Osteoblast (primary cell): ENCODE measurements around the gene ZNF143. TPM values are rescaled to one million over a fixed set of nuclear protein-coding genes. Genes with fewer than 3 reads are reported as not detected.

Experiments
- DNase-seq: peaks from one replicate; pipeline ENCODE4 v3.0.0; 2011; ENCODE audit warnings: low spot score, mixed read lengths; ENCODE audit not compliant: insufficient read length; ENCODE audit errors: missing footprints
- H2AFZ ChIP-seq: 2 replicates; pipeline ENCODE4 v1.6.0; 2011; ENCODE audit warnings: mild to moderate bottlenecking, low read length
- H3K27ac ChIP-seq: 2 replicates; pipeline ENCODE4 v1.5.1; 2011; ENCODE audit warnings: mild to moderate bottlenecking, low read depth, low read length, moderate library complexity
- H3K27me3 ChIP-seq: 2 replicates; pipeline ENCODE4 v1.6.0; 2012; ENCODE audit warnings: mild to moderate bottlenecking, control low read depth, inconsistent platforms, low read length, moderate library complexity; ENCODE audit not compliant: insufficient read depth
- H3K36me3 ChIP-seq: 2 replicates; pipeline ENCODE4 v1.5.1; 2011; ENCODE audit warnings: mild to moderate bottlenecking, low read length, control low read depth, moderate library complexity; ENCODE audit not compliant: insufficient read depth
- H3K4me1 ChIP-seq: 2 replicates; pipeline ENCODE4 v1.5.1; 2011; ENCODE audit warnings: mild to moderate bottlenecking, low read length, control low read depth, moderate library complexity; ENCODE audit not compliant: insufficient read depth
- H3K4me2 ChIP-seq: 2 replicates; pipeline ENCODE4 v1.6.0; 2011; ENCODE audit warnings: mild to moderate bottlenecking, low read length; ENCODE audit not compliant: insufficient read depth
- H3K4me3 ChIP-seq: fragments of 200-600 bp; sonication (generic); 3 replicates; pipeline ENCODE4 v1.5.1; 2012; ENCODE audit warnings: mild to moderate bottlenecking, low read length, inconsistent platforms; ENCODE audit not compliant: insufficient read depth
- H3K79me2 ChIP-seq: 2 replicates; pipeline ENCODE4 v1.6.0; 2012; ENCODE audit warnings: mild to moderate bottlenecking, low read length, control low read depth, inconsistent platforms; ENCODE audit not compliant: insufficient read depth
- H3K9me3 ChIP-seq: 2 replicates; pipeline ENCODE4 v1.5.1; 2011; ENCODE audit warnings: low read depth, low read length, control low read depth
- H4K20me1 ChIP-seq: 2 replicates; pipeline ENCODE4 v1.6.0; 2012; ENCODE audit warnings: mild to moderate bottlenecking, low read length, control low read depth; ENCODE audit not compliant: insufficient read depth
- total RNA-seq: library from RNA; depleted of rRNA; stranded (reverse); fragments of >200 nt; gene quantifications from 2 replicates; pipeline ENCODE4 v1.2.3, GENCODE V29; 2012
- TF ChIP-seq, protein P1 (sequence below): IDR thresholded peaks from 2 replicates; pipeline ENCODE4 v1.5.1; 2011; ENCODE audit warnings: mild to moderate bottlenecking, low read depth, low read length, moderate library complexity; ENCODE audit errors: extremely low read depth

ZNF143 gene
- total RNA-seq, 1 donor = 26.4 TPM

DNA sequence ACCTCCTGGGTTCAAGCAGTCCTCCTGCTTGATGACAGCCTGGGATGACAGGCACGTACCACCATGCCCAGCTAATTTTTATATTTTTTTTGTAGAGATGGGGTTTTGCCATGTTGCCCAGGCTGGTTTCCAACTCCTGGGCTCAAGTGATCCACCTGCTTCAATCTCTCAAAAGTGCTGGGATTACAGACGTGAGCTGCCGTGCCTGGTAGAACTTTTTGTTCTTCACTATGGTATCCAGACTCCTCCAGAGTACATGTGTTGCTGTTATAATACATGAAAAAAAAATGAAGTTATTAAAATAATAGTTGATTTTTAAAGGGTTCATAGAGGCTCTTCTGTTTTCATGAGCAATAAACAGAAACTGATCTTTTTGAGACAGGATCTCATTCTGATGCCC lies 29.6 kb downstream of the ZNF143 start:
- Histone ChIP-seq H3K4me1 (peaks cover 25% of the 10 kb centered on the region), H3K4me2 (no peak overlapping the region), H3K27me3 (no peaks in the 10 kb centered on the region), H4K20me1 (no peaks in the 10 kb centered on the region), H3K9me3 (no peaks in the 10 kb centered on the region), H3K36me3 (peaks cover 30% of the 10 kb centered on the region), H3K4me3 (no peak overlapping the region), H2AFZ (no peak overlapping the region), H3K27ac (peak overlapping the region; percentile 74), H3K79me2 (no peaks in the 10 kb centered on the region)
- TF ChIP-seq, protein P1, sequence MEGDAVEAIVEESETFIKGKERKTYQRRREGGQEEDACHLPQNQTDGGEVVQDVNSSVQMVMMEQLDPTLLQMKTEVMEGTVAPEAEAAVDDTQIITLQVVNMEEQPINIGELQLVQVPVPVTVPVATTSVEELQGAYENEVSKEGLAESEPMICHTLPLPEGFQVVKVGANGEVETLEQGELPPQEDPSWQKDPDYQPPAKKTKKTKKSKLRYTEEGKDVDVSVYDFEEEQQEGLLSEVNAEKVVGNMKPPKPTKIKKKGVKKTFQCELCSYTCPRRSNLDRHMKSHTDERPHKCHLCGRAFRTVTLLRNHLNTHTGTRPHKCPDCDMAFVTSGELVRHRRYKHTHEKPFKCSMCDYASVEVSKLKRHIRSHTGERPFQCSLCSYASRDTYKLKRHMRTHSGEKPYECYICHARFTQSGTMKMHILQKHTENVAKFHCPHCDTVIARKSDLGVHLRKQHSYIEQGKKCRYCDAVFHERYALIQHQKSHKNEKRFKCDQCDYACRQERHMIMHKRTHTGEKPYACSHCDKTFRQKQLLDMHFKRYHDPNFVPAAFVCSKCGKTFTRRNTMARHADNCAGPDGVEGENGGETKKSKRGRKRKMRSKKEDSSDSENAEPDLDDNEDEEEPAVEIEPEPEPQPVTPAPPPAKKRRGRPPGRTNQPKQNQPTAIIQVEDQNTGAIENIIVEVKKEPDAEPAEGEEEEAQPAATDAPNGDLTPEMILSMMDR = no peak
- DNase-seq = no peak

DNA sequence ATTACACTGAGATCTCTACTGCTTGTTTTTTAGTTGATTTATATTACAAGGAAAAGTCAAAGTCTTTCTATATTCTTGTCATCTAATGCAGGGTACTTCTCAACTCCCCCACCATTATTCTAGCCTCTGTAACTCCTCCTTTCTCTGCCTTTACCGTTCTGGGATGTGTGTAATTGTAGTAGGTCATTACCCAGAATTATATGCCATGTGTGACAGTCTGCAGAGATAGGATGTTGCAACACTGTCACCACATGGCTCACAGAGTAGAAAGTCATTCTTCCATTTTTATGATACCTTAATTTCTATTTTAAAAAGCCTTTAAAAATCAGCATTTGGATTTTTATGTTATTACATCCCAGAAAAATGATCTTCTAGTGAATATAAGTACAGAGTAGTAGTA lies 32.7 kb downstream of the ZNF143 start:
- TF ChIP-seq, protein P1 = no peak
- H2AFZ ChIP-seq = no peak overlapping the region
- no peak overlapping the region for H3K27ac ChIP-seq
- peaks cover 15% of the 10 kb centered on the region for H3K4me1 ChIP-seq
- peaks cover 44% of the 10 kb centered on the region for H3K36me3 ChIP-seq
- no peak for DNase-seq
- no peaks in the 10 kb centered on the region for H4K20me1 ChIP-seq
- no peaks in the 10 kb centered on the region for H3K27me3 ChIP-seq
- no peak overlapping the region for H3K4me3 ChIP-seq
- H3K79me2 ChIP-seq = no peaks in the 10 kb centered on the region
- no peaks in the 10 kb centered on the region for H3K9me3 ChIP-seq
- H3K4me2 ChIP-seq = no peak overlapping the region

DNA sequence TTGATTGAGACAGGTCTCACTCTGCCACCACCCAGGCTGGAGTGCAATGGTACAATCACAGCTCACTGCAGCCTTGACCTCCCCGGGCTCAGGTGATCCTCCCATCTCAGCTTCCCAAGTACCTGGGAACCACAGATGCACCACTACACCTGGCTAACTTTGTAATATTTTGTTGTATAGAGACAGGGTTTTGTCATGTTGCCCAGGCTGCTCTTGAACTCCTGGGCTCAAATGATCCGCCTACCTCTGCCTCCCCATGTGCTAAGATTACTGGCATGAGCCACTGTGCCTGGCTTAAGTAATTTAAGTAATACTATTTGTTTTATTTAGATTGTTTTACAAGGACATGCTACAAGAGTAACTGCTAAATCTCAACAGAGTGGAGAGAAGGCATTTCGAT lies 33.5 kb downstream of the ZNF143 start:
- DNase-seq = no peak
- no peak overlapping the region for H3K4me2 ChIP-seq

DNA sequence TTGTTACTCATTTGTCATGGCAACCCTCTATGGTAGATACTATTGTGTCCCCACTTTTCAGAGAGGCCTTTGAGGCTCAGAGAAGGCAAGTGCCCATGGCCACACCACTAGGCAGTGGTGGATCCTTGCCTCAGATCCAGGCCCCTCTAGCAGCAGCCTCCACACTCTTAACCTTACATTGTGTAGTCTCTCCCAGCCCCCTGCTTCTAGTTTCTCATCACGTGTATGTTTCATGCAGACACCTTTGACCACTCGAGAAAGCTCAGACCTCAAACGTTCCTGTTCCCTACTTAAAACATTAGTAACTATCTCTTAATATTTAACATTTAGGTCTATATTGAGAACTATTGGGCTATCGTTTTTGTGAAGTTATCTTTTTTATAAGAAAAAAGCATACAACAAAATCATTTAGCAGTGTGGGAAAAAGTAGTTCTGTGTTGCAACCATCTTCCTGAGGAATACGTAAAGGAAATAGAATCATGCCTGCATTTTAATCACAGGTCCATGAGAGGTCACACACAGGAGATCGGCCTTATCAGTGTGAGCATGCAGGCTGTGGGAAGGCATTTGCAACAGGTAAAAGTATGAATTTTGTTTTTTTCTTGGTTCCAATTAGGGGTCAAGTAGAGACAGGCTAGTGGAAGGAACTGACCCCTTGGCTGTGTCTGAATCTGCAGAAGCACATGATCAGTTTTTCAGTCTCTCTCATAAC lies 35.1 kb downstream of the ZNF143 start:
- Histone ChIP-seq H3K4me1 (no peaks in the 10 kb centered on the region), H3K9me3 (no peaks in the 10 kb centered on the region), H3K4me2 (no peak overlapping the region), H3K27me3 (no peaks in the 10 kb centered on the region), H3K79me2 (no peaks in the 10 kb centered on the region), H4K20me1 (no peaks in the 10 kb centered on the region), H3K36me3 (peaks cover 58% of the 10 kb centered on the region), H3K27ac (no peak overlapping the region), H3K4me3 (no peak overlapping the region), H2AFZ (no peak overlapping the region)
- TF ChIP-seq, protein P1 = no peak
- DNase-seq = no peak

More for the DNA sequence above, 33.5 kb downstream of the ZNF143 start:
- TF ChIP-seq, protein P1 = no peak
- no peaks in the 10 kb centered on the region for H4K20me1 ChIP-seq
- no peak overlapping the region for H3K27ac ChIP-seq
- no peaks in the 10 kb centered on the region for H3K79me2 ChIP-seq
- H3K36me3 ChIP-seq = peaks cover 51% of the 10 kb centered on the region
- H3K4me3 ChIP-seq = no peak overlapping the region
- H3K27me3 ChIP-seq = no peaks in the 10 kb centered on the region
- no peaks in the 10 kb centered on the region for H3K9me3 ChIP-seq
- H2AFZ ChIP-seq = no peak overlapping the region
- peaks cover 7% of the 10 kb centered on the region for H3K4me1 ChIP-seq
